ENCODE results near the gene VWA5B1. TPM values are rescaled to one million over a fixed set of nuclear protein-coding genes. Genes with fewer than 3 reads are reported as not detected.

The VWA5B1 gene
- total RNA-seq, 4 donors from 2014 or later, result not detected

DNA sequence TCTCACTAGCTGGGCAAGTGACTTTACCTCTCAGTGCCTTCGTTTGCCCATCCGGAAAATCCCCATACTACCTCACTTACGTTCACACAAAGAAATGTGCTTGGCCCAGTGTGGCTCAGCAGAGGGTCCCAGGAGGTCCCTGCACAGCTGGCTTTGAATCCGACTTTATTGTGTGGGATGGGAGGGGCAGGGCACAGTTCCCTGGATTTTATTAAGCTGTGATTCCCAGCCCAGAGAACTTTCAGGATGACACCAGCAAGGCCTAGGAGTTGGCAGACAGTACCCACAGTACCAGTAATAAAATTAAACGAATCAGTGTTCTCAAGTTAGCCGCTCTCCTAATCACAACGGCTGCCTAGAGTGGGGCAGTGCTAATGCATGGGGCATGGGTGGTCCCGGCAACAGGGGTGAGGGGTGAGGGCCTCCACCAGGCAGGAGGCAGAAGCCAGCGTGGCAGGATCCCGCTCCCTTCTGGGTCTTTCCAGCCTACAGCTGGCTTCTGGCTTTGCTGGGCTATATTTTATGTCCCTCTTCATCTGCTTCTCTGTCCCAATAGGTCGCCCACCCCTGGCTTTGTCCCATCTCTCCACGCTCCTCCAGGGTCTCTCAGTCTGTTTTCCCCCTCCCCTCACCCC lies 74.9 kb downstream of the VWA5B1 start:
- no peaks in the 10 kb centered on the region for H3K9me3 ChIP-seq
- intact Hi-C loops (cut with DNase I), result no loop called here
- no peaks in the 10 kb centered on the region for H3K36me3 ChIP-seq
- peaks cover 0 to 96% (median 7%) of the 10 kb centered on the region in 4 donors for H3K27me3 ChIP-seq
- no peak overlapping the region for H3K4me3 ChIP-seq
- 54 to 55% methylated on average over 10 to 11 of the region's 12 CpGs for WGBS, 2 donors
- H3K27ac ChIP-seq, result no peak overlapping the region
- TF ChIP-seq POLR2A (IDR thresholded peaks at IDR 0.05) (no peak), CTCF (IDR thresholded peaks at IDR 0.05) (no peak)
- H3K4me1 ChIP-seq, result peaks cover 0 to 19% (median 13%) of the 10 kb centered on the region in 3 donors
- DNase-seq, result no peak

DNA sequence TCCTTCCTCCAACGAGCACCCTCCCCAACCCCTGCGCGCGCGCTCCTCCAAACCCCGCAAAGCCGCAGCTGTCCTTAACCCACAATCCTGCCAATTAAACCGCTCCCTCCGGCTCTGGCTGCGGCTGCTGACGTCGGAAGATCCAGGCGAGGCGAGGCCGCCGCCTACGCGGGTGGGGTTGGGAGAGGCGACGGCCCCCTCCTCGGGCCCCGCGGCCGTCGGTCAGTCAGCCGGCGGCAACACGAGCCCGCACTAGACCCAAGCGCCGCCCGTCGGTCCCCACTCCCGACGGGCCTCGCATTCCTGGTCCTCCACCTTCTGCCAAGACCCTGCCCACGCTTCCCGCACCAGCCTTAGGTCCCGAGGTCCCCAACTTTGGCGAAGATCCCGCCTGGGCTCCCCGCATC lies 75.4 kb downstream of the VWA5B1 start:
- H3K4me1 ChIP-seq, result peaks cover 0 to 19% (median 13%) of the 10 kb centered on the region in 3 donors
- 12% methylated on average over 11 of the region's 42 CpGs; no CpG with 5 or more reads in 1 of the 2 donors for WGBS, 2 donors
- H3K4me3 ChIP-seq, result peak overlapping the region in 2 of 4 donors; percentile 34 to 51
- TF ChIP-seq POLR2A (IDR thresholded peaks at IDR 0.05) (no peak), CTCF (IDR thresholded peaks at IDR 0.05) (no peak)
- no peak overlapping the region for H3K27ac ChIP-seq
- intact Hi-C loops (cut with DNase I), result no loop called here
- no peaks in the 10 kb centered on the region for H3K9me3 ChIP-seq
- H3K27me3 ChIP-seq, result peaks cover 0 to 96% (median 7%) of the 10 kb centered on the region in 4 donors
- no peaks in the 10 kb centered on the region for H3K36me3 ChIP-seq
- no peak for DNase-seq

DNA sequence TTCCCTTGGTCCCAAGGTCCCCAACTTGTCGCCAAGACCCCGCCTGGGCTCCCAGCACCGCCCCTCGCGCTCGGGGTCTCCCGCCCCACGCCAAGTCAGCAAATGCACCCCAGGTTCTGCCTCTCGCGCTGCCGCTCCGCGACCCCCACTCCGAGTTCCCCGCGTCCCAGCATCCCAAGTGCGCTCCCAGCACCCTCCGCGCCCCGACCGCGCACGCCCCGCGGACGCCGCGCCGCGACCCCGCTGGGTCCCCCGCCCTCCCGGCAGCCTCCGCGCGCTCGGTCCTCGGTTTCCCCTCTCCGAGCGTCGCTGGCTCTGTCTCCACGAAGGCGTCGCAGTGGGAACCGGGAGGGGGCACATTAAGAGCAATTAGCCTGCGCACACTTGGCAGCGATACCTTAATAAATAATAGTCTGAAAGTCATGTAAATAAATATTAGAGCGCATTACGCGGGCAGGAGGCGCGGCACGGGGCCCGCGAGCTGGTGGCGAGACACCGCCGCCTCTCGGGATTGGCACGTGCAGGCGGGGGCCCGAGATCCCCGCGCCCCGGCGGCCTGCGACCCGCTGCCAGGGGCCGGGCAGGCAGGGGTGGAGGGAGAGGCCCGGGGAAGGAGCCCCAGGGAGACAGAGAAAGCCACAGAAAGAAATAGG lies 75.9 kb downstream of the VWA5B1 start:
- TF ChIP-seq POLR2A (IDR thresholded peaks at IDR 0.05) (no peak), CTCF (IDR thresholded peaks at IDR 0.05) (no peak)
- Histone ChIP-seq H3K4me3 (peak overlapping the region in 2 of 4 donors; percentile 34 to 51), H3K9me3 (no peaks in the 10 kb centered on the region), H3K4me1 (peaks cover 0 to 19% (median 13%) of the 10 kb centered on the region in 3 donors), H3K36me3 (no peaks in the 10 kb centered on the region), H3K27ac (no peak overlapping the region), H3K27me3 (peaks cover 0 to 96% (median 7%) of the 10 kb centered on the region in 4 donors)
- intact Hi-C loops (cut with DNase I), result no loop called here
- 4 to 6% methylated on average over 27 to 28 of the region's 70 CpGs for WGBS, 2 donors
- DNase-seq, result no peak

- no peak for DNase-seq
- TF ChIP-seq CTCF (IDR thresholded peaks at IDR 0.05), result peak in 2 of 6 experiments; percentile 10 to 45
- no peak for TF ChIP-seq POLR2A (IDR thresholded peaks at IDR 0.05)
- 4 to 8% methylated on average over 6 to 10 of the region's 11 CpGs for WGBS, 2 donors
- no peaks in the 10 kb centered on the region for H3K9me3 ChIP-seq
- peaks cover 0 to 96% (median 7%) of the 10 kb centered on the region in 4 donors for H3K27me3 ChIP-seq
- peaks cover 0 to 19% (median 13%) of the 10 kb centered on the region in 3 donors for H3K4me1 ChIP-seq
- intact Hi-C loops (cut with DNase I), result no loop called here
- no peaks in the 10 kb centered on the region for H3K36me3 ChIP-seq
- H3K27ac ChIP-seq, result no peak overlapping the region
- peak overlapping the region in 2 of 4 donors; percentile 34 to 51 for H3K4me3 ChIP-seq
Observed at GRCh38 chr1:20367116-20367585, 76.5 kb downstream of the VWA5B1 start.

DNA sequence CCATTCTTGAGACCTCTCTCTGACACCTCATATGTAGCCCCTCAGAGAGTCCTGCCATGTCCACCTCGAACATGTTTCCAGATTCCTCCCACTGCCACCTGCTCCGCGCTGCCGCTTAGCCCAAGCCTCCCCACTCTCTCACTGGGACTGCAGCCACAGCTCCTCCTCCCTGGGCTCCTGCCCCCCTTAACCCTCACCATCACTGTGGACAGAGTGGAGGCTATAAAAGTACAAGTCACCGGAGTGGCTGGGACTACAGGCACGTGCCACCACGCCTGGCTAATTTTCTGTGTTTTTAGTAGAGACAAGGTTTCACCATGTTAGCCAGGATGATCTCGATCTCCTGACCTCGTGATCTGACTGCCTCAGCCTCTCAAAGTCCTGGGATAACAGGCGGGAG lies 77.0 kb downstream of the VWA5B1 start:
- peaks cover 0 to 96% (median 7%) of the 10 kb centered on the region in 4 donors for H3K27me3 ChIP-seq
- TF ChIP-seq POLR2A (IDR thresholded peaks at IDR 0.05) (no peak), CTCF (IDR thresholded peaks at IDR 0.05) (no peak)
- peaks cover 0 to 19% (median 13%) of the 10 kb centered on the region in 3 donors for H3K4me1 ChIP-seq
- H3K27ac ChIP-seq, result no peak overlapping the region
- no peak for DNase-seq
- H3K4me3 ChIP-seq, result no peak overlapping the region
- H3K36me3 ChIP-seq, result no peaks in the 10 kb centered on the region
- no peaks in the 10 kb centered on the region for H3K9me3 ChIP-seq
- intact Hi-C loops (cut with DNase I), result no loop called here
- 45 to 48% methylated on average over 7 of the region's 10 CpGs for WGBS, 2 donors
